ENCODE results near the gene SERPINA5. TPM values are rescaled to one million over a fixed set of nuclear protein-coding genes. Genes with fewer than 3 reads are reported as not detected.

SERPINA5 gene
- total and polyA plus RNA-seq, 10 donors = 11.5 to 216 (median 135) TPM

DNA sequence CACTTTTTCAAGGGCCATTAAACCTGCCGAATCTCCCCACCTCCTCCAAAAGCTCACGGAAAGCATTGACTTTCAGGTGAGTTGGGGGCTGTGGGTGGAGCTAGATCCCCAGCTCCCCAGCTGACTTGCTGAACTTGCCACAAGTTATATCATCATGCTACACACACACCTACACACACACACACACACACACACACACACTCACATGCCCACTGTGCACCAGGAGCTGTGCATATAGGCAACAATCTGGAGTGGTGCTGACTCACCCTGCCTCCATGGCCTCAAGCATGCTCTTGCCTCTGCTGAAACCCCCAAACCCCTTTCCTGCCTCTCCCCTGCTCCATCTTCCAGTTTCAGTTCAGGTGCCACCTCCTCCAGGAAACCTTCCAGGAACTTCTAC is 57.1 kb downstream of the SERPINA5 start:
- Histone ChIP-seq H3K4me3 (no peak overlapping the region), H3K9me3 (no peaks in the 10 kb centered on the region), H3K4me1 (no peaks in the 10 kb centered on the region), H3K27ac (no peak overlapping the region), H3K27me3 (replicated peaks in 1 of 7) (peaks cover 0 to 8% (median 0%) of the 10 kb centered on the region in 7 donors), H3K36me3 (no peaks in the 10 kb centered on the region)
- intact Hi-C loops (cut with DNase I; ENCODE audit: low total_unique reads) = no loop called here
- TF ChIP-seq POLR2A (IDR thresholded peaks at IDR 0.05) (no peak), POLR2AphosphoS5 (IDR thresholded peaks at IDR 0.05) (no peak)
- TF ChIP-seq, protein P1, sequence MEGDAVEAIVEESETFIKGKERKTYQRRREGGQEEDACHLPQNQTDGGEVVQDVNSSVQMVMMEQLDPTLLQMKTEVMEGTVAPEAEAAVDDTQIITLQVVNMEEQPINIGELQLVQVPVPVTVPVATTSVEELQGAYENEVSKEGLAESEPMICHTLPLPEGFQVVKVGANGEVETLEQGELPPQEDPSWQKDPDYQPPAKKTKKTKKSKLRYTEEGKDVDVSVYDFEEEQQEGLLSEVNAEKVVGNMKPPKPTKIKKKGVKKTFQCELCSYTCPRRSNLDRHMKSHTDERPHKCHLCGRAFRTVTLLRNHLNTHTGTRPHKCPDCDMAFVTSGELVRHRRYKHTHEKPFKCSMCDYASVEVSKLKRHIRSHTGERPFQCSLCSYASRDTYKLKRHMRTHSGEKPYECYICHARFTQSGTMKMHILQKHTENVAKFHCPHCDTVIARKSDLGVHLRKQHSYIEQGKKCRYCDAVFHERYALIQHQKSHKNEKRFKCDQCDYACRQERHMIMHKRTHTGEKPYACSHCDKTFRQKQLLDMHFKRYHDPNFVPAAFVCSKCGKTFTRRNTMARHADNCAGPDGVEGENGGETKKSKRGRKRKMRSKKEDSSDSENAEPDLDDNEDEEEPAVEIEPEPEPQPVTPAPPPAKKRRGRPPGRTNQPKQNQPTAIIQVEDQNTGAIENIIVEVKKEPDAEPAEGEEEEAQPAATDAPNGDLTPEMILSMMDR (IDR thresholded peaks at IDR 0.05 in 8 of 11, conservative IDR thresholded peaks at IDR 0.05 in 3 of 11) = no peak
- DNase-seq = no peak
- 75 to 86% (median 83%) methylated on average over 2 of the region's 2 CpGs for WGBS, 5 donors

DNA sequence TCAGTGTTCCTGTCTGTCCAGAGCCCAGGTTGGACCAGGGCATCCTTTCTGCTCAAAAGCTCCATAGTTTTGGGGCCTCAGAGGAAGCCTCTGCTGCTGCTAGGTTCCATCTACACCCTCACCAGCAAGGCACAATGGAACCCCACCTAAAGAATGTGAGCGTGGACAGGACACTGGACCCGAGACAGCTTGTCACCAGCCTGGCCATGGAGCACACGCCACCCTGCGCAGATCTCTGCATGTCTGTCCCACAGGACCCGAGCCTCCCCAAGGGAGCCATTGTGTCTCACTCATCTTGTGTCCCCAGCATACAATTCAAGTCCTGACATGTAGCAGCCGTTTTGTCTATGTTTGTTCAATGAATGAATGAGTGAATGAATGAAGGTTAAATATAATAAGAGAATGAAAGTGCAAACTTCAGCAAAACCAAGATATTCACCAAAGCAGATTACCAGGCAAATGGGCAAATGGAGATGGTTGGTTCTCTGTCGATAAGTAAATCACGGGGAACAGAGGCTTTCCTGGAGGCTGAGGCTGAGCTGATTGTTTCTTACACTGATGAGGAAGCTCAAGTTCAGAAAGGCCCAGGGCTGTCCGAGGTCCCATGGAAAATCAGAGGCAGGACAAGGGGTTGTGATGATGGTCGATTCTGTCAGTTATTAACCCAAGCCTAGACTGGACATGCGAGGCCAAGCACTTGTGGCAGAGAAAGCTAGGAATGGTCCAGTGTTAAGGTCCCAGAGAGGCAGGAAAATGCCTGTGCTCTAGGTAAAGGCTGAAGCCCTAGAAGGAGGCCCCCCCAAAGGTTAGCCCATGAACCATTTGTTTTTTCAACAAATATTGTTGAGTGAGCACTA is 58.0 kb downstream of the SERPINA5 start:
- Histone ChIP-seq H3K9me3 (no peaks in the 10 kb centered on the region), H3K4me1 (no peaks in the 10 kb centered on the region), H3K27me3 (replicated peaks in 1 of 7) (peaks cover 0 to 5% (median 0%) of the 10 kb centered on the region in 7 donors), H3K36me3 (no peaks in the 10 kb centered on the region), H3K4me3 (no peak overlapping the region), H3K27ac (no peak overlapping the region)
- 80 to 89% (median 86%) methylated on average over 11 of the region's 11 CpGs for WGBS, 5 donors
- intact Hi-C loops (cut with DNase I; ENCODE audit: low total_unique reads) = no loop called here
- no peak for DNase-seq
- TF ChIP-seq, protein P1 (IDR thresholded peaks at IDR 0.05 in 8 of 11, conservative IDR thresholded peaks at IDR 0.05 in 3 of 11) = no peak
- no peak for TF ChIP-seq POLR2AphosphoS5 (IDR thresholded peaks at IDR 0.05)
- TF ChIP-seq POLR2A (IDR thresholded peaks at IDR 0.05) = no peak

DNA sequence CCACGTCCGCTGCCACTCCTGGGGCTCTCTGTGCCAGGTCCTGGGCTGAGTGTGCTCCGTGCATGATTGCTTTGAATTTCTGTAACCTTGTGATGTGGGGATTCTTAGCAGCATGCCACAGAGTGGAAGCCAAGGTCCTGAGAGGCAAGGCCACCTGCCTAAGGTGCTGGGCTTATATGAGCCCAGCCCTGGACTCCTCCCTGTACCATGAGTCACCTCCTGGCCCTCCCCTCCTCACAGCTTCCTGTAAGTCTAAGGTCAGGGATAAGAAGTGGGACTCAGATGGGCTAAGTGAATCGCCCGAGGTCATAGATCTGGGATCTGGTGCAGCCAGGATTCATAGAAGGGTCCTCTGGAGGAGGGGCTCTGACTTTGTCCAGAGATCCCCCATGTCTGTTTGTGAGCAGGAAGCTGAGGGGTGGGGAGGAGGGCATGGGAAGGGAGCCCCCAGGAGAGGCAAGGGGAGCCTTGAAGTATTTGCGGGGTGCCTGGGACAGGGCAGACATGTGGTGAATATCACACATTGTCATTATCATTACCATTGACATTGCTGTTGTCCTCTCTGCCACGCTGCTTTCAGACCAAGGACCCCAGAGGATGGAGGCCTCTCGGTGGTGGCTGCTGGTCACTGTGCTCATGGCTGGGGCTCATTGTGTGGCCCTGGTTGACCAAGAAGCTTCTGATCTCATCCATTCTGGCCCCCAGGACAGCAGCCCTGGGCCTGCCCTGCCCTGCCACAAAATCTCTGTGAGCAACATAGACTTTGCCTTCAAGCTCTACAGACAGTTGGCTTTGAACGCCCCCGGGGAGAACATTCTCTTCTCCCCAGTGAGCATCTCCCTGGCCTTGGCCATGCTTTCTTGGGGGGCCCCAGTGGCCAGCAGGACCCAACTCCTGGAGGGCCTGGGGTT is 59.8 kb downstream of the SERPINA5 start:
- intact Hi-C loops (cut with DNase I; ENCODE audit: low total_unique reads) = no loop called here
- TF ChIP-seq POLR2AphosphoS5 (IDR thresholded peaks at IDR 0.05) (no peak), POLR2A (IDR thresholded peaks at IDR 0.05) (no peak)
- TF ChIP-seq, protein P1 (IDR thresholded peaks at IDR 0.05 in 8 of 11, conservative IDR thresholded peaks at IDR 0.05 in 3 of 11) = no peak
- H3K4me3 ChIP-seq = no peak overlapping the region
- H3K4me1 ChIP-seq = no peaks in the 10 kb centered on the region
- H3K9me3 ChIP-seq = no peaks in the 10 kb centered on the region
- no peaks in the 10 kb centered on the region for H3K36me3 ChIP-seq
- WGBS, 5 donors = 74 to 90% (median 83%) methylated on average over 8 to 10 of the region's 10 CpGs
- DNase-seq = no peak
- no peaks in the 10 kb centered on the region for H3K27me3 ChIP-seq (replicated peaks in 1 of 7)
- H3K27ac ChIP-seq = no peak overlapping the region

DNA sequence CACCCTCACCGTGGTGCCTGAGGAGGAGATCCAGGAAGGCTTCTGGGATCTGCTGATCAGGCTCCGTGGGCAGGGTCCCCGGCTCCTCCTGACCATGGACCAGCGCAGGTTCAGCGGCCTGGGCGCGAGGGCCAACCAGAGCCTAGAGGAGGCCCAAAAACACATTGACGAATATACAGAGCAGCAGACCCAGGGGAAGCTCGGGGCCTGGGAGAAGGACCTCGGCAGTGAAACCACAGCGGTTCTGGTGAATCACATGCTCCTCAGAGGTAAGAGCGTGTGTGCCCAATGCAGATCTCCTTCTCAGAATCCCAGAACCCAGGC is 60.4 kb downstream of the SERPINA5 start:
- Histone ChIP-seq H3K4me3 (no peak overlapping the region), H3K9me3 (no peaks in the 10 kb centered on the region), H3K4me1 (no peaks in the 10 kb centered on the region), H3K27me3 (replicated peaks in 1 of 7) (no peaks in the 10 kb centered on the region), H3K27ac (no peak overlapping the region), H3K36me3 (no peaks in the 10 kb centered on the region)
- TF ChIP-seq, protein P1 (IDR thresholded peaks at IDR 0.05 in 8 of 11, conservative IDR thresholded peaks at IDR 0.05 in 3 of 11) = no peak
- TF ChIP-seq POLR2A (IDR thresholded peaks at IDR 0.05) (no peak), POLR2AphosphoS5 (IDR thresholded peaks at IDR 0.05) (no peak)
- intact Hi-C loops (cut with DNase I; ENCODE audit: low total_unique reads) = no loop called here
- 93 to 96% (median 94%) methylated on average over 5 to 12 of the region's 12 CpGs for WGBS, 5 donors
- DNase-seq = no peak
